Sigmoid colon (tissue), 7 donors: Measurements from ENCODE around the gene SORCS2. TPM values are rescaled to one million over a fixed set of nuclear protein-coding genes. Genes with fewer than 3 reads are reported as not detected.

Experiments used
- DNase-seq: peaks from one replicate; pipeline ENCODE4 v3.0.0-alpha.2; 2019
- H3K27ac ChIP-seq, 4 donors: fragments of 200-600 bp; sonication (generic); one replicate each; pipeline ENCODE4 v1.5.1; 2016 to 2019; ENCODE audit warnings: mild to moderate bottlenecking in 1 of 4
- H3K27me3 ChIP-seq, 3 donors: fragments of 200-600 bp; sonication (generic); one replicate each; pipeline ENCODE4 v1.5.1; 2019; ENCODE audit warnings: mild to moderate bottlenecking in 1 of 3
- H3K36me3 ChIP-seq, 4 donors: fragments of 200-600 bp; sonication (generic); one replicate each; pipeline ENCODE4 v1.5.1; 2016 to 2019
- H3K4me1 ChIP-seq, 4 donors: fragments of 200-600 bp; sonication (generic); one replicate each; pipeline ENCODE4 v1.5.1; 2017 to 2019
- H3K4me3 ChIP-seq, 4 donors: fragments of 200-600 bp; sonication (generic); one replicate each; pipeline ENCODE4 v1.5.1; 2017 to 2019; ENCODE audit warnings: mild to moderate bottlenecking in 2 of 4, moderate library complexity in 1 of 4
- H3K9me3 ChIP-seq, 4 donors: fragments of 200-600 bp in 3 of 4; sonication (generic) in 3 of 4; one replicate each; pipeline versions ENCODE4 v1.5.1 to v1.6.1; 2013 to 2019
- CTCF ChIP-seq, 4 experiments: fragments of 450-650 bp in 3 of 4; fragments of 200-600 bp in 1 of 4; IDR thresholded peaks; one replicate each; pipeline ENCODE4 v1.5.1; 2016 to 2019; ENCODE audit warnings: antibody characterized with exemption in 4 of 4, mild to moderate bottlenecking in 3 of 4, moderate library complexity in 2 of 4
- EP300 ChIP-seq, 4 donors: sonication (generic); formaldehyde crosslinking; IDR thresholded peaks; one replicate each; pipeline ENCODE4 v1.6.1; 2017; ENCODE audit warnings: antibody characterized with exemption in 4 of 4
- POLR2A ChIP-seq, 2 donors: fragments of 450-650 bp; IDR thresholded peaks; one replicate each; pipeline ENCODE4 v1.6.1; 2016; ENCODE audit warnings: antibody characterized with exemption in 2 of 2, mild to moderate bottlenecking in 2 of 2, moderate library complexity in 2 of 2
- POLR2AphosphoS5 ChIP-seq, 4 donors: sonication (generic); formaldehyde crosslinking; IDR thresholded peaks; one replicate each; pipeline ENCODE4 v1.6.1; 2017; ENCODE audit warnings: antibody characterized with exemption in 4 of 4
- WGBS, 2 donors: extraction: QIAGEN DNeasy Blood & Tissue Kit; methylation state at CpG; one replicate each; pipeline ENCODE4 v1.1.7; 2013; 5-methylcytosine and 5-hydroxymethylcytosine counted together
- intact Hi-C: fragments of 100-400 bp; cut with DNase I; formaldehyde crosslinking; loops from one replicate; pipeline ENCODE4 v1.15.1; 2023
- polyA plus RNA-seq, 3 donors: library from polyadenylated mRNA; stranded (reverse); fragments of 200-250 nt; gene quantifications; one replicate each; pipeline ENCODE4 v1.2.3, GENCODE V29; 2013
- total RNA-seq, 4 donors: library from RNA; depleted of rRNA; stranded (reverse); fragments of >200 nt; gene quantifications; one replicate each; pipeline ENCODE4 v1.1.0, GENCODE V29; 2016
- donor health status: healthy with polysubstance abuse.
- donor health status: Bipolar disorder and iron deficiency.
- donor health status: healthy.

Gene SORCS2
- total and polyA plus RNA-seq, 7 donors: 1.8 to 6.4 (median 3.9) TPM; not detected in 2

- intact Hi-C loops: no loop called here
- 68 to 80% methylated on average over 7 of the region's 7 CpGs for WGBS, 2 donors
- no peak overlapping the region for H3K4me3 ChIP-seq
- TF ChIP-seq POLR2AphosphoS5 (IDR thresholded peaks at IDR 0.05): no peak
- TF ChIP-seq EP300 (IDR thresholded peaks at IDR 0.05): no peak
- no peak for TF ChIP-seq CTCF (IDR thresholded peaks at IDR 0.05)
- TF ChIP-seq POLR2A (IDR thresholded peaks at IDR 0.05): no peak
- H3K4me1 ChIP-seq: peaks cover 0 to 10% (median 1%) of the 10 kb centered on the region in 4 donors
- H3K27ac ChIP-seq: no peak overlapping the region
- DNase-seq: no peak
- H3K9me3 ChIP-seq: no peaks in the 10 kb centered on the region
- no peaks in the 10 kb centered on the region for H3K36me3 ChIP-seq
- H3K27me3 ChIP-seq: no peaks in the 10 kb centered on the region
Observed at GRCh38 chr4:7353046-7353790, 160.9 kb downstream of the SORCS2 start.

GRCh38 chr4:7353846-7354610, 161.7 kb downstream of the SORCS2 start:
- Histone ChIP-seq H3K27me3 (no peaks in the 10 kb centered on the region), H3K4me3 (no peak overlapping the region), H3K36me3 (no peaks in the 10 kb centered on the region), H3K9me3 (no peaks in the 10 kb centered on the region), H3K27ac (no peak overlapping the region), H3K4me1 (peaks cover 0 to 18% (median 5%) of the 10 kb centered on the region in 4 donors)
- DNase-seq: no peak
- 80 to 87% methylated on average over 17 of the region's 17 CpGs for WGBS, 2 donors
- TF ChIP-seq POLR2A (IDR thresholded peaks at IDR 0.05) (no peak), CTCF (IDR thresholded peaks at IDR 0.05) (no peak)
- intact Hi-C loops: no loop called here

- Histone ChIP-seq H3K4me1 (peaks cover 0 to 19% (median 5%) of the 10 kb centered on the region in 4 donors), H3K27me3 (no peaks in the 10 kb centered on the region), H3K36me3 (no peaks in the 10 kb centered on the region), H3K4me3 (no peak overlapping the region), H3K9me3 (no peaks in the 10 kb centered on the region), H3K27ac (no peak overlapping the region)
- no peak for DNase-seq
- 46 to 70% methylated on average over 5 of the region's 5 CpGs for WGBS, 2 donors
- TF ChIP-seq CTCF (IDR thresholded peaks at IDR 0.05): no peak
- TF ChIP-seq EP300 (IDR thresholded peaks at IDR 0.05): no peak
- TF ChIP-seq POLR2AphosphoS5 (IDR thresholded peaks at IDR 0.05): no peak
- TF ChIP-seq POLR2A (IDR thresholded peaks at IDR 0.05): no peak
- intact Hi-C loops: no loop called here
Observed at GRCh38 chr4:7354927-7355326, 162.6 kb downstream of the SORCS2 start.

GRCh38 chr4:7355795-7356194, 163.5 kb downstream of the SORCS2 start:
- DNase-seq: no peak
- no peak overlapping the region for H3K27ac ChIP-seq
- 82 to 87% methylated on average over 3 of the region's 3 CpGs for WGBS, 2 donors
- H3K9me3 ChIP-seq: no peaks in the 10 kb centered on the region
- H3K4me1 ChIP-seq: peaks cover 0 to 19% (median 5%) of the 10 kb centered on the region in 4 donors
- H3K27me3 ChIP-seq: no peaks in the 10 kb centered on the region
- intact Hi-C loops: no loop called here
- no peak overlapping the region for H3K4me3 ChIP-seq
- TF ChIP-seq CTCF (IDR thresholded peaks at IDR 0.05) (no peak), POLR2A (IDR thresholded peaks at IDR 0.05) (no peak), EP300 (IDR thresholded peaks at IDR 0.05) (no peak), POLR2AphosphoS5 (IDR thresholded peaks at IDR 0.05) (no peak)
- H3K36me3 ChIP-seq: no peaks in the 10 kb centered on the region
